Adipocyte (in vitro differentiated cells): Measurements from ENCODE around the gene FXYD2.

Source experiments
- DNase-seq: peaks from one replicate; pipeline ENCODE4 v3.0.0-alpha.2; 2015; ENCODE audit warnings: low read depth
- H3K27me3 ChIP-seq: replicated peaks from 2 replicates; pipeline ENCODE4 v1.7.0; 2013; ENCODE audit warnings: mild to moderate bottlenecking, low read length, moderate library complexity; ENCODE audit not compliant: control insufficient read depth, insufficient read depth
- H3K36me3 ChIP-seq: 2 replicates; pipeline ENCODE4 v1.7.0; 2013; ENCODE audit warnings: low read length, mild to moderate bottlenecking, moderate library complexity; ENCODE audit not compliant: control insufficient read depth, insufficient read depth, severe bottlenecking
- H3K4me1 ChIP-seq: 2 replicates; pipeline ENCODE4 v1.7.0; 2013; ENCODE audit warnings: mild to moderate bottlenecking, low read length, moderate library complexity; ENCODE audit not compliant: control insufficient read depth, insufficient read depth
- H3K4me3 ChIP-seq: 2 replicates; pipeline ENCODE4 v1.7.0; 2013; ENCODE audit warnings: mild to moderate bottlenecking, low read length, moderate library complexity
- H3K9ac ChIP-seq: 2 replicates; pipeline ENCODE4 v1.7.0; 2013; ENCODE audit warnings: mild to moderate bottlenecking, low read length, moderate library complexity
- H3K9me3 ChIP-seq: 2 replicates; pipeline ENCODE4 v1.7.0; 2013; ENCODE audit warnings: mild to moderate bottlenecking, low read length, moderate library complexity; ENCODE audit not compliant: control insufficient read depth

Gene FXYD2

DNA sequence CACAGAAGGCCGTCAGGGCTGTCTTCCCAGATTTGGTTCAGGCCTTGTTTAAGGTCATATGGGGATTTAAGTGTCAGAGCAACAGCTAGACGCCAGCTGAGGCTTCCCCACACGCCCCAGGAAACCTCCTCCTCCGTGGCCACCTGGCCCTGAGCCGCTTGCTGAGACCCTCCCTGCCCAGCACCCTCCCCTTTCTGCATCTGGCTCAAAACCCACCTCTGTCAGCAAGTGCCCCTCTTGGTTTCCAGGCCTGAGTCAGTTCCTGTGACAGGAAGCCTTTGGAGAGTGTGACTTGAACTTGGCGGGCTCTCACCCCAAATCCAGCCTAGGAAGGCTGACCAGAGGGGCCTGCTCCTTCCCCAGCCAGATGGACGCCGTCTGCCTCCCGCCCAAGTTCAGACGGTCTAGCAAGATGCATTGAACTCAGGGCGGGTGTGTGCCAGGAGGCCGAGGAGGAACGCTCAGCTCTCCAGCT is 561 bp downstream of the FXYD2 start:
- H3K4me1 ChIP-seq: peaks cover 10% of the 10 kb centered on the region
- DNase-seq: no peak
- H3K9ac ChIP-seq: no peak overlapping the region
- H3K36me3 ChIP-seq: no peaks in the 10 kb centered on the region
- H3K4me3 ChIP-seq: no peak overlapping the region
- H3K27me3 ChIP-seq: peaks cover 8% of the 10 kb centered on the region
- no peaks in the 10 kb centered on the region for H3K9me3 ChIP-seq

DNA sequence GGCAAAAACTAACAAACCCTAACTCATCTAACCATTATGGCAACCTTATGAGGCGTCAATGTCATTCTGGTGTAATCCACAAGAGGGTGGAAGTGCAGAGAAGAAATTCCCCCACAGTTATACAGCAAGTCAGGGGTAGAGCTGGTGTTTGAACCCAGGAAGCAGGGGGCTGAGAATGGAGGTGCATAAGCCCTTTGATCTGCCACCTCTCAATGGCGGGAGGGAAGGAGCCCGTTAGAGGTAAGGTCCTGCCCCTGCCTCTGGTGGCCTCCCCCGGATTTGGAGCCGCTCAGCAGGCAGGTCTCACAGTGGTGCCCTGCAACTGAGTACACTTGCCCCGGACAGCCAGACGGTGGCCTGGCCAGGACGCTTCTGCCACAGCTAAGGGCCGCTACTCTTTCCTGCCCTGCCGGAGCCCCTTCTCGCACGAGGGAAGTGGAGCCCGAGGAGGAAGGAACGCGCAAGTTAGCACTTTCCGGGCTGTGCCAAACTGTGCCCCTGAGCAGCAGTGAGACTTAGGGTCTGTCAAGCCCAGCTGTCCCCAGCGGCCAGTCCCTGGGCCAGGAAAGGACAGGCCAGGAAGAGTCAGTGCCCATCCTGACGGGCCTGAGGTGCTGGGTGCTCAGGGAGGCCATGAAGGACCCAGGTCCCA is 1.1 kb downstream of the FXYD2 start:
- Histone ChIP-seq H3K27me3 (peaks cover 8% of the 10 kb centered on the region), H3K36me3 (no peaks in the 10 kb centered on the region), H3K9ac (no peak overlapping the region), H3K4me1 (peaks cover 5% of the 10 kb centered on the region), H3K4me3 (no peak overlapping the region), H3K9me3 (no peaks in the 10 kb centered on the region)
- no peak for DNase-seq

DNA sequence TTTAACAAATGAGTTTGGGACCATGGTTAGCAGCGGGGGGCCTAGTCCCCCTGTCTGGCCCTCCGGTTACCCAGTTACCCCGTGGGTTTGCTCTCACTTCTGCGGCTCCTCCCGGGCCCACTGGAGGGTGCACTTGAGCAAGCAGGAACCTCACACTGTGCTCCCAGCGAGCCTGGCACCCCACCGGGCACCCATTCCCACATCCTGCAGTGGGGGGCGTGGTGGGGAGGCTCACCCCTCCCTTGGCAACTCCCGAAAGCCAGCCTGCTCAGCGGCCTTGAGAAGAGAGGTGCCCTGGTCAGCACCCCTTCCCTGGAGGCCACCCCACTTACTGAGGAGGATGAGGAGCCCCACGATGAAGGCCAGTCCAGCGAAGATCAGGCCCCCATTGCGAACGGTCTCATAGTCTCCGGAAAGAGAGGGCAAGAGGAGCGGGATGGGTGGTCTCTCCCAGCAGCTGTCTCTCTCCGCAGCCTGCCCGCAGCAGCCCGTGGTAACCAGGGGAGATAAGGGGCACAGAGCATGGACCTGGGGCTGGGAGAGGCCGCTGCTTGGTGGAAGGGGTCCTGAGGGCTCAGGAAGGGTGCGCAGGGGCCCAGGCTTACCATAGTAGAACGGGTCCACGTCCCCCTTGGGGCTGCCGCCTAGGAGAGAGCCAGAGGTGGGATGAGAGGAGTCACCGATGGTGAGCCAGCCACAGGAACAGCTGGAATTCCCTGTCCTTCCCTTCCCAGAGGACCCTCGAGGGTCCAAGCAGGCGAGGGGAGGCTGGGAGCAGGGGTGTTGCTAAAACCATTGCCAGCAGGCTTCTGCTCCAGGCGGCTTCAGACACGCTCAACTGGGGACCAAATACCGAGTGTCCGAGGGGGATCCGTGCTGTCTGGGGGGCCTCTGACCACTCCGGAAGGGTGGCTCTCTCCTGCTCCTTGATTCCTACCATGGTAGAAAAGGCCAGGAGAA is 2.2 kb downstream of the FXYD2 start:
- H3K9me3 ChIP-seq: no peaks in the 10 kb centered on the region
- DNase-seq: peak; percentile 21
- H3K9ac ChIP-seq: no peak overlapping the region
- H3K27me3 ChIP-seq: peaks cover 8% of the 10 kb centered on the region
- H3K4me1 ChIP-seq: peaks cover 5% of the 10 kb centered on the region
- H3K36me3 ChIP-seq: no peaks in the 10 kb centered on the region
- H3K4me3 ChIP-seq: no peak overlapping the region

GRCh38 chr11:117821431-117821830 is 3.1 kb downstream of the FXYD2 start:
- Histone ChIP-seq H3K36me3 (no peaks in the 10 kb centered on the region), H3K9ac (no peak overlapping the region), H3K27me3 (peaks cover 8% of the 10 kb centered on the region), H3K4me1 (peaks cover 6% of the 10 kb centered on the region), H3K4me3 (no peak overlapping the region), H3K9me3 (no peaks in the 10 kb centered on the region)
- DNase-seq: no peak

GRCh38 chr11:117820516-117820915 is 4.0 kb downstream of the FXYD2 start:
- Histone ChIP-seq H3K36me3 (no peaks in the 10 kb centered on the region), H3K9ac (no peak overlapping the region), H3K9me3 (no peaks in the 10 kb centered on the region), H3K4me3 (no peak overlapping the region), H3K4me1 (peaks cover 15% of the 10 kb centered on the region), H3K27me3 (peaks cover 5% of the 10 kb centered on the region)
- no peak for DNase-seq

DNA sequence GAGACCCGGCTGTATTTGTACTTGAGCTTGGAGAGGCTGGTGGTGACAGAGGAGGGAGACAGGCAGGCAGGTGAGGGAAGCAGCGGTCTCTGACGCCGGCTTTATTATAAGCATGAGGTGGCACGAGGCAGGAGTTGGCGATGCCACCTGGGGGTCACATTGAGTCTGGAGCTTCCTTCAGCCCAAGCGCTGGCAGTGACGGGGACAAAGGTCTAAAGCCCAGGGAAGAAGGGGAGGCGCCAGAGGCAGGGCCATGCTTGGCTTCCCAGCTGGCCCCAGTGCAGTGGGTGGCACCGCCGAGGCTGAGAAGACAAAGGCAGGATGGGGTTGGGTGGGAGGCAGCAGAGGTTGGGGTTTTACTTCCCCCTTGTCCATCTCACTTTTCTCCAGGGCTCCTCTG is 4.5 kb downstream of the FXYD2 start:
- Histone ChIP-seq H3K9me3 (no peaks in the 10 kb centered on the region), H3K4me3 (no peak overlapping the region), H3K9ac (no peak overlapping the region), H3K36me3 (no peaks in the 10 kb centered on the region), H3K27me3 (peaks cover 4% of the 10 kb centered on the region), H3K4me1 (peaks cover 15% of the 10 kb centered on the region)
- no peak for DNase-seq

DNA sequence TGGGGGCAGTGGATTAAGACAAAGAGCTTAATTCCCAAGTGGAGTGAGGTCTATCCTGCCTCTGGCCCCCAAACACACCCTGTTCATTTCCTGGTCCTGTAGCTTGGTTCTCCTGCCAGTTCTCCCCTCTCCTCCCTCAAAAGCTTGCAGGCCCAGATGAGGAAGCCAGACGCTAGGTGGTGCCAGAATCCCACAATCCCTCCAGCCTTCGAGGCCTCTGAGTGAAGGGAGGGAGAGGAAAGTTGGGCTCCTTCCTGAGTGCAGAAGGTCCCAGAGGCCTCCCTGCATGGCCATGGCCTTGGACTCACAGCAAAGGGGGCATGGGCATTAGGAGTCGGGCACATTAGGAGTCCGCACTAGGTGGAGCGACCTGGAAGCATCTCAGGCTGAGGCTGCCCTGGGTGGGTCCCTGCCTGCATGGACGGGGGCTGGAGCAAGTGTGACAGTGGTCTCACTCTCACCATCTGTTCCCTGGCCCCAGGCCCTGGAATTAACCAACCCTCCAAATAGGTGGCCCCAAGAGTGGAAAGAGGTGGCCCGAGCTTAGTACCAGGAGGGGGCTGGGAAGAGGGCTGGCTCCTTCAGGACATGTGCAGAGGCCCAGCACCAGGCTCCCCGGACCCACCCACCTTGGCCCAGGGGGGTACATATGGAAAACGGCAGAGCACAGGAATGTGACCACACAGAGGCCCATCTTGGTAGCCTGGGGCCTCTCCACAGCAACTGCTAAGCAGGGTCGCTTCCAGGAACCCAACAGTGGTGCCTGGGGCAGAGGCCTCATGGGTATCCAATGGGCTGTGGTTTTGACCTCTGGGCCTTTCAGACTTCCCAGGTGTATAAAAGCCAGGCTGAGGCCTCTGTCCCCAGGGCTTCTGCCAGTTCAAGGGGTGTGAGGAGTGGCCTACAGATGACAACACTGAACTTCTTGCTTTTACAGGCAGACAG is 5.2 kb downstream of the FXYD2 start:
- peak; percentile 50 for DNase-seq
- no peaks in the 10 kb centered on the region for H3K36me3 ChIP-seq
- H3K4me3 ChIP-seq: no peak overlapping the region
- no peaks in the 10 kb centered on the region for H3K9me3 ChIP-seq
- H3K27me3 ChIP-seq: peaks cover 4% of the 10 kb centered on the region
- H3K4me1 ChIP-seq: peaks cover 11% of the 10 kb centered on the region
- no peak overlapping the region for H3K9ac ChIP-seq

DNA sequence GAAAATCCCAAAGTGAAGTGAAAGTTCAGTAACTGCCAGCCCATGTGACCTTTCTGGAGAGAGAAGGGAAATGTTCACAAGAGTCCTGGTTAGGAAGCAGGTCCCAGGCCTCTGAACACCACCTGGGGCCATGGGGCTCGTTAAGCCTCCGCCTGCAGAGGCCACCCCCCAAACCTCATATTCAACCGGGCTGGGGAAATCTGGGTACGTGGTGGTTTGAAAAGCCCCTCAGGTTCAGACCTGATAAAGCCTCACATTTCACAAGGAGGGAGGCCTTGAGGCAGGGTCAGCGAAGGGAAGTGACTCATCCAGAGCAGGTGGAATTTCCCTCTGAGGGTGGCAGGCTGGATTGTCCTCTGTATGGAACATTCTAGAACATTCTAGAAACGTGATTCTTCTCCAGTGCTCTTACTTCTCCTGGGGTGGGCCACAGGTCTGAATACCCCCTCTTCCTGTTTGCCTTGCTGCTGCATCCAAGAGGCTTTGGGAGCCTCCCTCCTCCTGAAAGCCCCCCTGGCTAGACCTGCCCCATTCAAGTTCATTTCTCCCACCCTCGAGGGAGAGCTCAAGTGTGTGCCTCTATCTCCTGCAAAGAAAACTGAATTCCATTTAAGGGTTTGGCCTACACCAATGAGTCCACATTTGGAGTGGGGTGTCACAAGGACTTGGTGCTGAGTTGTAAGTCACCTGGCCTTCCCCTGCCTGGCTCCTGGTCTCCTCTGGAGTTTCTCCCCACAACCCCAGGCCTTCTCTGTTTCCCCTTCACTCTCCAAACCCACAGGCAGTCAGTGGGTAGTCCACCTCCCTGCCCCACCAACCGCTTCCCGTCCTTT is 6.3 kb downstream of the FXYD2 start:
- Histone ChIP-seq H3K9me3 (no peaks in the 10 kb centered on the region), H3K4me3 (no peak overlapping the region), H3K4me1 (peaks cover 10% of the 10 kb centered on the region), H3K36me3 (no peaks in the 10 kb centered on the region), H3K27me3 (peaks cover 4% of the 10 kb centered on the region), H3K9ac (no peak overlapping the region)
- no peak for DNase-seq

DNA sequence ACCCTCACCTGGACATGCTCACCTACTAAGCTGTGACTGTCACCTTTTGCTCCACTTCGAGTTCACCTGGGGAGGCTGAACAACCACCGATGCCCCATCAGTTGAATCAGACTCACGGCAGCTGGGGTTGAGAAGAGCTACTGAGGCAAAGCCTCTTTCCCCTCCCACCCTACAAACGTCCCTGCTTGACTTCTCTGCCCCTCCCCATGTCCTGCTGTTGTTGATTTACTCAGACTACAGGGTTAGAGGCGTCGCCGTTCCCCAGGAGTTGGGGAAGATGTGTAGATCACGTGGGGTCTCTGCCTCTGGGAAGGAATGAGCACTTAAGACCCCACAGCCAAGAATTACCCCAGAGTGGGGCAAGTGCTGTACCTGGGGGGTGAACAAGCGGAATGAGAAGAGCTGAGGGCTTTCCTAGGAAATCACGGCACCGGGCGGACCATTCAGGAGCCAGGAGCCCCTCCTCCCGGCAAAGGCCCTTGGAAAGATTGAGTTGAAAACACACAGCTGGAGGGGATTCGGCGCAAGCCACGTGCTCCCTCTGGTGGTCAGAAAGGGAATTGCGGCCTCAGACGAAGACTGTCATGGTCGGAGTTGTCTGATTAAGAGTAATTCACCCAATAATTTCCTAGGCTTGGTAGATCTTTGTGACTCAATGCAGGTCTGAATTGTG is 7.0 kb downstream of the FXYD2 start:
- Histone ChIP-seq H3K9me3 (no peaks in the 10 kb centered on the region), H3K9ac (no peak overlapping the region), H3K36me3 (no peaks in the 10 kb centered on the region), H3K4me3 (no peak overlapping the region), H3K27me3 (peaks cover 4% of the 10 kb centered on the region), H3K4me1 (peaks cover 10% of the 10 kb centered on the region)
- DNase-seq: peak; percentile 85

DNA sequence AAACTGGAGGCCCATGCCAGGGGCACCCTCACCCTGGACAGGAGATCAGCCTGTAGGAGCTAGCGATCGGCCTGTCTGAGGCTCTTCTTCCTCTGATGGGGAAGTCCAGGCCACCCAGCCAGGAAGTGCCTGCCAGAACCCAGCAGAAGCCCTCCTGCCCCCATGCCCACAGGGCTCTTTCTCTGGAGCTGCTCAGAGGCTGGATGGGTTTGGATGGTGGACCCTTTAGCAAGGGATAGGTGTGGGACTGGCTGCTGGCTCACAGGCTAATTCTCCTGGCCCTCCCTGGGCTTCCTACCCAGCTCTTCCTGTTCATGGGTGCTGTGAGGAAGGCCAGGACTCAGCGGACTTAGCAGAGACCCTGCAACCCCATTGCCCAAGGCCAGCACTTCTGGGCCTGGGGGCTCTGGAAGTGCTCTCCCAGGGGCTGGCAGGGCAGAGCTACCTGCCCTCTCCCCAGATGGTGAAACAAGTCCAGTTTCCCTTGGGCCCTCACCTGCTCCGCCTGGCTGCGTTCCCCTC is 7.6 kb downstream of the FXYD2 start:
- H3K9me3 ChIP-seq: no peaks in the 10 kb centered on the region
- H3K9ac ChIP-seq: peak overlapping the region; percentile 27
- no peaks in the 10 kb centered on the region for H3K36me3 ChIP-seq
- no peaks in the 10 kb centered on the region for H3K27me3 ChIP-seq
- no peak for DNase-seq
- H3K4me1 ChIP-seq: peaks cover 10% of the 10 kb centered on the region
- no peak overlapping the region for H3K4me3 ChIP-seq
